IMR-90 (cell line): ENCODE data around the gene SLC22A12.

Experiments used
- CHD1 ChIP-seq: IDR thresholded peaks from 2 replicates; pipeline ENCODE4 v1.6.1; 2012; ENCODE audit warnings: low read depth, low read length, improper control_type of control experiment
- CTCF ChIP-seq: conservative IDR thresholded peaks from 2 replicates; pipeline ENCODE4 v1.5.1; 2012; ENCODE audit warnings: mild to moderate bottlenecking, low read depth, low read length, improper control_type of control experiment
- MAZ ChIP-seq: IDR thresholded peaks from 2 replicates; pipeline ENCODE4 v1.6.1; 2012; ENCODE audit warnings: low read depth, mild to moderate bottlenecking, low read length, improper control_type of control experiment, moderate library complexity, borderline replicate concordance
- RAD21 ChIP-seq: IDR thresholded peaks from 2 replicates; pipeline ENCODE4 v1.6.1; 2012; ENCODE audit warnings: low read length, improper control_type of control experiment
- RCOR1 ChIP-seq: IDR thresholded peaks from 2 replicates; pipeline ENCODE4 v1.6.1; 2012; ENCODE audit warnings: mild to moderate bottlenecking, low read length, improper control_type of control experiment; ENCODE audit not compliant: insufficient replicate concordance
- RFX5 ChIP-seq: IDR thresholded peaks from 2 replicates; pipeline ENCODE4 v1.8.0; 2012; ENCODE audit warnings: low read depth, mild to moderate bottlenecking, low read length, moderate library complexity
- SMC3 ChIP-seq: fragments of 150-350 bp; IDR thresholded peaks from 2 replicates; pipeline ENCODE4 v1.6.1; 2016; ENCODE audit warnings: low read depth, mild to moderate bottlenecking, antibody characterized with exemption, low read length, moderate library complexity

GRCh38 chr11:64631675-64632074, 40.7 kb downstream of the SLC22A12 start:
- TF ChIP-seq CTCF = no peak
- TF ChIP-seq CHD1 = no peak
- no peak for TF ChIP-seq MAZ
- TF ChIP-seq RFX5 = no peak
- TF ChIP-seq SMC3 = no peak
- TF ChIP-seq RCOR1 = no peak
- TF ChIP-seq RAD21 = no peak
